ENCODE results near the gene DNAH8. TPM values are rescaled to one million over a fixed set of nuclear protein-coding genes. Genes with fewer than 3 reads are reported as not detected.

DNAH8 gene
- total and polyA plus RNA-seq, 2 donors (not counting 3 experiments of a cell fraction or from before 2014, with no cell fraction given): 0.29 to 0.61 TPM

DNA sequence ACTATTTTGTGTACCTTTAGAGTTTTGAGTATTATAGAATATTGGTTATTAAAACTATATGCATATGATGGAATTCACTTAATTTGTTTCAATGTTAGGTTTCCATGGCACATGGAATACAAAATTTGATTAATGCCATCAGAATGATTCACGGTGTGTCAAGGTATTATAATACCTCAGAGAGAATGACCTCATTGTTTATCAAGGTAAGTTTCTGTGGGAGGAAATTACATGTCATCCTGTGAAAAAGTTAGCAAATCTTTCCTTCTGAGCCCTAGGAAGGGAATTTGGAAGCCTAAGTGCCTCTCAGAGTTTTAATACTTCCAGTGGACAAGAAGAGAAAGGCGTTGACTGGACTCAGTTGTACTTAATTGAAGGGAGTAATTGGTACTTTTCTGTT is 40.8 kb downstream of the DNAH8 start:
- intact Hi-C loops (cut with micrococcal nuclease): no loop called here
- Histone ChIP-seq H3K79me2 (ENCODE audit: control insufficient read depth, insufficient read depth, low read length) (no peaks in the 10 kb centered on the region), H3K4me1 (ENCODE audit: control insufficient read depth, extremely low read depth, insufficient read depth, low read length) (peaks cover 5% of the 10 kb centered on the region), H3K9ac (replicated peaks; ENCODE audit: extremely low read depth, insufficient read depth, low read length) (no peak overlapping the region), H3K27me3 (ENCODE audit: control insufficient read depth in 2 of 2, insufficient read depth in 2 of 2, low read length in 2 of 2) (no peaks in the 10 kb centered on the region), H3K4me3 (replicated peaks in 1 of 3; ENCODE audit: insufficient read depth in 1 of 3, low read depth in 1 of 3, low read length in 3 of 3) (no peak overlapping the region), H3K36me3 (ENCODE audit: control insufficient read depth in 2 of 2, extremely low read depth in 1 of 2, insufficient read depth in 2 of 2, low read length in 2 of 2) (no peaks in the 10 kb centered on the region), H3K27ac (ENCODE audit: insufficient read depth, low read depth, low read length) (no peak overlapping the region), H4K20me1 (replicated peaks; ENCODE audit: control insufficient read depth, extremely low read depth, insufficient read depth, low read length) (no peaks in the 10 kb centered on the region), H3K9me3 (replicated peaks; ENCODE audit: control insufficient read depth, insufficient read depth, low read length) (no peaks in the 10 kb centered on the region), H2AFZ (ENCODE audit: low read depth, low read length) (no peak overlapping the region), H3K4me2 (ENCODE audit: insufficient read depth, low read length) (no peak overlapping the region), H3K9me1 (replicated peaks; ENCODE audit: control insufficient read depth, extremely low read depth, insufficient read depth, low read length) (no peaks in the 10 kb centered on the region)
- ChIA-PET POLR2A (no interaction called here), CTCF (interaction anchor here (1.0 kb wide), 1 partner anchor 17 kb away, joined by 3 read pairs; no protein-coding TSS in a partner anchor)
- no peak for TF ChIP-seq POLR2AphosphoS5 (IDR thresholded peaks at IDR 0.05; ENCODE audit: insufficient read depth, low read depth, low read length)
- TF ChIP-seq, protein P1, sequence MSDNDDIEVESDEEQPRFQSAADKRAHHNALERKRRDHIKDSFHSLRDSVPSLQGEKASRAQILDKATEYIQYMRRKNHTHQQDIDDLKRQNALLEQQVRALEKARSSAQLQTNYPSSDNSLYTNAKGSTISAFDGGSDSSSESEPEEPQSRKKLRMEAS (IDR thresholded peaks at IDR 0.05; ENCODE audit: insufficient read depth, insufficient read length): no peak
- TF ChIP-seq GATA2 (IDR thresholded peaks at IDR 0.05; ENCODE audit: insufficient read depth, insufficient read length, low read depth, low read length): no peak
- peak; percentile 44 for TF ChIP-seq JUN (IDR thresholded peaks at IDR 0.05; ENCODE audit: borderline replicate concordance, insufficient read depth, insufficient read length, low read depth)
- peak; percentile 39 for TF ChIP-seq FOS (IDR thresholded peaks at IDR 0.05; ENCODE audit: borderline replicate concordance, insufficient read depth, low read length)
- TF ChIP-seq POLR2A (IDR thresholded peaks at IDR 0.05; ENCODE audit: low read depth, low read length): no peak
- FAIRE-seq (no peak), DNase-seq (ENCODE audit: low read depth, low spot score) (peak; percentile 12)
- BruUV-seq (replicated peaks): no TSS peak
- dilution Hi-C loops (cut with MboI; ENCODE audit: extremely low pct_ligation_motif_present, low sequenced_read_pairs): no loop called here

DNA sequence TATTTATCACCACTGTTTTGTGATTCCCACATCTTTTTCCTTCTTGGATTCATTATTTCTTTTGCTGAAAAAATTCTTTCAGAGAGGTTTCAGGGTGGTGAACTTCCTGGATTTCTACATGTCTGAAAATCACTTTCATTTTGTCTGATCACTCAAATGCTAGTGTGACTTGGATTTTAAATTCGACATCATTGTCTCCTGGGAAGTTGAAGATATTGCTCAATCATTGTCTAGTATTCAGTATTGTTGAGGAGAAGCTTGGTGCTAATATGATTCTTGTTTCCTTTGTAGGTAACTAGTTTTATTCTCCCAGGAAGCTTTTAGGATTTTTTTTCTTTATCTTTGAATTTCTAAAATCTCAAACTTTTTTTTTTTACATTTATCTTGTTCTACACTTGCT is 45.0 kb downstream of the DNAH8 start:
- DNase-seq (ENCODE audit: low read depth, low spot score) (no peak), FAIRE-seq (no peak)
- BruUV-seq (replicated peaks): no TSS peak
- Histone ChIP-seq H3K36me3 (ENCODE audit: control insufficient read depth in 2 of 2, extremely low read depth in 1 of 2, insufficient read depth in 2 of 2, low read length in 2 of 2) (no peaks in the 10 kb centered on the region), H3K9me1 (replicated peaks; ENCODE audit: control insufficient read depth, extremely low read depth, insufficient read depth, low read length) (no peaks in the 10 kb centered on the region), H4K20me1 (replicated peaks; ENCODE audit: control insufficient read depth, extremely low read depth, insufficient read depth, low read length) (no peaks in the 10 kb centered on the region), H3K4me1 (ENCODE audit: control insufficient read depth, extremely low read depth, insufficient read depth, low read length) (peaks cover 5% of the 10 kb centered on the region), H2AFZ (ENCODE audit: low read depth, low read length) (no peak overlapping the region), H3K4me3 (replicated peaks in 1 of 3; ENCODE audit: insufficient read depth in 1 of 3, low read depth in 1 of 3, low read length in 3 of 3) (no peak overlapping the region), H3K9me3 (replicated peaks; ENCODE audit: control insufficient read depth, insufficient read depth, low read length) (no peaks in the 10 kb centered on the region), H3K27ac (ENCODE audit: insufficient read depth, low read depth, low read length) (no peak overlapping the region), H3K27me3 (ENCODE audit: control insufficient read depth in 2 of 2, insufficient read depth in 2 of 2, low read length in 2 of 2) (no peaks in the 10 kb centered on the region), H3K9ac (replicated peaks; ENCODE audit: extremely low read depth, insufficient read depth, low read length) (no peak overlapping the region), H3K79me2 (ENCODE audit: control insufficient read depth, insufficient read depth, low read length) (no peaks in the 10 kb centered on the region), H3K4me2 (ENCODE audit: insufficient read depth, low read length) (no peak overlapping the region)
- no peak for TF ChIP-seq POLR2AphosphoS5 (IDR thresholded peaks at IDR 0.05; ENCODE audit: insufficient read depth, low read depth, low read length)
- TF ChIP-seq, protein P1 (IDR thresholded peaks at IDR 0.05; ENCODE audit: insufficient read depth, insufficient read length): no peak
- TF ChIP-seq, protein P2, sequence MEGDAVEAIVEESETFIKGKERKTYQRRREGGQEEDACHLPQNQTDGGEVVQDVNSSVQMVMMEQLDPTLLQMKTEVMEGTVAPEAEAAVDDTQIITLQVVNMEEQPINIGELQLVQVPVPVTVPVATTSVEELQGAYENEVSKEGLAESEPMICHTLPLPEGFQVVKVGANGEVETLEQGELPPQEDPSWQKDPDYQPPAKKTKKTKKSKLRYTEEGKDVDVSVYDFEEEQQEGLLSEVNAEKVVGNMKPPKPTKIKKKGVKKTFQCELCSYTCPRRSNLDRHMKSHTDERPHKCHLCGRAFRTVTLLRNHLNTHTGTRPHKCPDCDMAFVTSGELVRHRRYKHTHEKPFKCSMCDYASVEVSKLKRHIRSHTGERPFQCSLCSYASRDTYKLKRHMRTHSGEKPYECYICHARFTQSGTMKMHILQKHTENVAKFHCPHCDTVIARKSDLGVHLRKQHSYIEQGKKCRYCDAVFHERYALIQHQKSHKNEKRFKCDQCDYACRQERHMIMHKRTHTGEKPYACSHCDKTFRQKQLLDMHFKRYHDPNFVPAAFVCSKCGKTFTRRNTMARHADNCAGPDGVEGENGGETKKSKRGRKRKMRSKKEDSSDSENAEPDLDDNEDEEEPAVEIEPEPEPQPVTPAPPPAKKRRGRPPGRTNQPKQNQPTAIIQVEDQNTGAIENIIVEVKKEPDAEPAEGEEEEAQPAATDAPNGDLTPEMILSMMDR (IDR thresholded peaks at IDR 0.05; ENCODE audit: extremely low read depth in 1 of 2, insufficient read depth in 1 of 2, low read depth in 1 of 2, low read length in 2 of 2): no peak
- no peak for TF ChIP-seq POLR2A (IDR thresholded peaks at IDR 0.05; ENCODE audit: low read depth, low read length)
- TF ChIP-seq FOS (IDR thresholded peaks at IDR 0.05; ENCODE audit: borderline replicate concordance, insufficient read depth, low read length): no peak
- TF ChIP-seq EZH2 (IDR thresholded peaks at IDR 0.05; ENCODE audit: borderline replicate concordance, low read depth, low read length, severe bottlenecking): no peak
- no peak for TF ChIP-seq GATA2 (IDR thresholded peaks at IDR 0.05; ENCODE audit: insufficient read depth, insufficient read length, low read depth, low read length)
- TF ChIP-seq JUN (IDR thresholded peaks at IDR 0.05; ENCODE audit: borderline replicate concordance, insufficient read depth, insufficient read length, low read depth): no peak
- no peak for TF ChIP-seq MYC (IDR thresholded peaks at IDR 0.05; ENCODE audit: low read depth, low read length)
- POLR2A ChIA-PET: no interaction called here
- dilution Hi-C loops (cut with MboI; ENCODE audit: extremely low pct_ligation_motif_present, low sequenced_read_pairs) (no loop called here), intact Hi-C loops (cut with micrococcal nuclease) (no loop called here)
- CTCF ChIA-PET: no interaction called here
